ENCODE measurements around the gene TSPEAR.

Gene TSPEAR

DNA sequence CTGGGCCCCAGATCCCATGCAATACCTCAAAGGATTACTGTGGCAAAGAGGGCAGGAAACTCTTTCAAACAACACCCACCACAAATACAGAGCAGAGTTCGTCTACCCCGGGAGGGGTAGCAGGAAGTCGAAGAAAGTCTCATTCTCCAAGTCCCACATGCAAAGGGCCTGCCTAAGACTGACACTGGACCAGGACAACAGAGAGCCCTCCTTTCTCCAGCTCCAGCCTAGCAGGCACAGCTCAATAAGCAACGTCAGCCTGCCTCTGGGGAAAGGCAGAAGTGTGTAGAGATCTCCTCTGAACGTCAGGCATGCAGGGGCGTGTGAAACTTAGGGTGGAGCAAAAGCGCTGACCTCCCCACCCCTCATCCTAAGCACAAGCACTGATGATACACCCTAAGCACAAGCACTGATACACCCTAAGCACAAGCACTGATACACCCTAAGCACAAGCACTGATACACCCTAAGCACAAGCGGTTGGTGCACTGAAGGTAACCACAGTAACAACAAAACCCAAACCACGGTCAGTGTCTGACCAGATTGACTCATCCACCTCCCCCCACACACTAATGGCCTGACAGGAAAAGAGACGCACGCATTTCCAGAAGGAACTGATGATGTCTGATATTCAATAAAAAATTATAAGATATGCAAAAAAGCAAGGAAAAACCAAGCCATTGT lies 52.3 kb downstream of the TSPEAR start:
- H3K27ac ChIP-seq, result no peak overlapping the region
- no peak for TF ChIP-seq ZFX (IDR thresholded peaks at IDR 0.05; ENCODE audit: borderline replicate concordance)

DNA sequence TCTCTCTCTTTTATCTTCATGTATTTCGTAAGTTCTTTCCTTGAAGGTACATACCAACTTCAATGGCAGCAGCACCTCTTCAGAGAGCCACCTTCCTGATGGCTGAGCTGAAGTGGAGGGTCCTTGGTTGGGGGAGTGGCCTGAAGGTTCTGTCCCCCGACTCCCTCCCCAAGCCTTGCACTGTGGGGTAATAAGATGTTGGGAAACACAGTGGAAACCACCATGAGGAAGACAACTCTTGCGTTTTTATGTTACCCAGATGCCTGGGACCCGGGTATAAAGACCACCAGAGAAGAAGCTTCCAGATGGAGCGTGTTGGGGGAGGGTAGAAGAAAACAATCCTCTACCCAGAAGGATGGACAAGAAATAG lies 52.8 kb downstream of the TSPEAR start:
- no peak overlapping the region for H3K27ac ChIP-seq
- TF ChIP-seq ZFX (IDR thresholded peaks at IDR 0.05; ENCODE audit: borderline replicate concordance), result no peak

DNA sequence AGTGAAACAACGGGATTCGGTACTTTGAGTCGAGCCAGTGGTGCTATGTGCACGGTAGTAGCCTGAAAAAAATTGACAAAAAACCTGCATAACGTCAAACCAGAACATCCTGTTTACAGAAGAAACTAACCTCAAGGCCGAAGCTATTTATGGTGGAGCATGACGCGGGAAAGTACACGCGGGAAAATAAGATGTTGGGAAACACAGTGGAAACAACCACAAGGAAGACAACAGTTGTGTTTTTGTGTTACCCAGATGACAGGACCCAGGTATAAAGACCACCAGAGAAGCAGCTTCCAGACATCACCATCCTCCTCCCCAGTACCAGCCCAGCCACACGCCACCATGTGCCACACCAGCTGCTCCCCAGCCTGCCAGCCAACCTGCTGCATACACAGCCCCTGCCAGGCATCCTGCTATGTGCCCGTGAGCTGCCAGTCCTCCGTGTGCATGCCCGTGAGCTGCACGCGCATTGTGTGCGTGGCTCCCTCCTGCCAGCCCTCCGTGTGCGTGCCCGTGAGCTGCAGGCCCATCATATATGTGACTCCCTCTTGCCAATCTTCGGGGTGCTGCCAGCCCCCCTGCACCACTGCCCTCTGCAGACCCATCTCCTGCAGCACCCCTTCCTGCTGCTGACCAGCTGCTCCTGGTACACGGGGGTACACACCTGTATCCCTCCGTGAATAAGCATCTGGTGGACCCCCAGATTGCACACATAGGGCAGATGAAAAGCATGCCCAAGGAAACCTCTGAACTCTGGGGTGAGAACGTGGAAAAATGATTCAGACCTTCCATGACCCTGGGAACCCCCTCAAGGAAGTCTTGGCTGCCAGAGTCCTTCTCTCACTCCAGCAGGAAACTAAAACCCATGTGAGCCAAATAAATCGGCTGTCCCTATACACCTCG lies 53.5 kb downstream of the TSPEAR start, which contains the start of gene KRTAP12-3:
TSS of gene KRTAP12-3 (plus strand) at position 298 of the 906 bp plus-strand sequence. CDS start at position 346, 48 bp downstream.
- H3K27ac ChIP-seq, result no peak within 1 kb of the TSS
- TF ChIP-seq ZFX (IDR thresholded peaks at IDR 0.05; ENCODE audit: borderline replicate concordance), result no peak
- TF ChIP-seq CTCF (IDR thresholded peaks at IDR 0.05), result no peak

GRCh38 chr21:44656868-44657267 lies 54.5 kb downstream of the TSPEAR start:
- TF ChIP-seq ZFX (IDR thresholded peaks at IDR 0.05; ENCODE audit: borderline replicate concordance), result no peak
- no peak for TF ChIP-seq CTCF (IDR thresholded peaks at IDR 0.05)
- no peak overlapping the region for H3K27ac ChIP-seq

DNA sequence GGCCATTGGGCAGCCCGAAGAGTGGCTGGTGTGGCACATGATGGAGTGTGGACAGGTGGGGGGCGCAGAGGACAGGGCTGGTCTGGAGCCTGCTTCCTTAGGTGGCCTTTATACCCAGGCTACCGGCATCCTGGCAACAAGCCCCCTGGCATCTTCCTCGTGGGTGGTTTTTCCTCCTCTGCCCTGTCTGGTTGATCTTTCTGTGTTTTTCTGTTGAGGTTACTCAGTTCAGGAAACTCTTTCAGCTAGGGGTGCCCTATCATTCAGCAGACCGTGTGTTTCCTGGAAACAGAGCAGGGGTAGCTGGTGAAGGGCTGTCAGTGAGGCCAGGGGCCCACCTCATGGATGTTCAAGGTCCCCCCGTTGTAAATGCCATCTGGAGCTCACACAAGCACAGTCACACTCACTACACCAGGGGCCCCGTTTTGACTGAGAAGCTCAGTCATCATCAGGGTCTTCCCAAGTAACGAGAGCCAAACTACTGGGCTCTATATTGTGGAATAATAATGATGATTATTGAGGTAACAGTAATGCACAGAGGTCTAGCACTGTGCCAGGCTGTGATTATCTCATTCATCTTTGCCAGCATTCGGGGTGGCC lies 56.7 kb downstream of the TSPEAR start, which contains the start of gene KRTAP12-4:
TSS of gene KRTAP12-4 (minus strand) at position 84 of the 600 bp plus-strand sequence. CDS start at position 39, 45 bp downstream.
- TF ChIP-seq ZFX (IDR thresholded peaks at IDR 0.05; ENCODE audit: borderline replicate concordance), result no peak
- no peak for TF ChIP-seq CTCF (IDR thresholded peaks at IDR 0.05)
- no peak within 1 kb of the TSS for H3K27ac ChIP-seq

- H3K27ac ChIP-seq, result no peak overlapping the region
- TF ChIP-seq CTCF (IDR thresholded peaks at IDR 0.05), result no peak
Measured at GRCh38 chr21:44653656-44654575, 57.5 kb downstream of the TSPEAR start.

GRCh38 chr21:44653123-44653522 lies 58.2 kb downstream of the TSPEAR start:
- no peak for TF ChIP-seq ZFX (IDR thresholded peaks at IDR 0.05; ENCODE audit: borderline replicate concordance)
- TF ChIP-seq CTCF (IDR thresholded peaks at IDR 0.05), result no peak
- no peak overlapping the region for H3K27ac ChIP-seq

All from 22Rv1 (cell line).